ENCODE measurements around the gene ADGRB2. TPM values are rescaled to one million over a fixed set of nuclear protein-coding genes. Genes with fewer than 3 reads are reported as not detected.

The ADGRB2 gene
- total RNA-seq, 1 experiment from 2014 or later, result 15.6 TPM

DNA sequence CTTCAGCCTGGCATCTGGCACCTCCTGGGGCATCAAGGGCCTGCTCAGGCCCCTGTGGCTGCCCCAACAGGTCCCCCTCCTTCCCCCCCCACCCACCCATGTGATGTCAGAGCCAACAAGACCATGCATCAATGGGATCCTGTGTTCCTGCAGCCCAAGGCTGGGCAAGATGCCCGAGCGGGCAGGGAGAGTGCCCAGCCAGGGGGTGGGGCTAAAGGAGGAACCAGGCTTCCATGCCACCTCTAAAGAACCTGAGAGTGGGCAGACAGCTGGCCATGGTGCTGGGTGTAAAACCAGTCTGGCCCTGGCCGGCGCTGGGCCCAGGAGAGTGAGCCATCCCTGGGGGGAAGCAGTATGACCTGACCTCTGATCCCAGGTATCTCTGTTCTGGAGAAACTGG lies 67.9 kb downstream of the ADGRB2 start:
- Histone ChIP-seq H3K4me1 (replicated peaks; ENCODE audit: insufficient read depth) (peaks cover 29% of the 10 kb centered on the region), H3K79me2 (ENCODE audit: low read depth) (no peaks in the 10 kb centered on the region), H3K27ac (no peak overlapping the region), H4K20me1 (ENCODE audit: insufficient read depth) (no peaks in the 10 kb centered on the region), H2AFZ (no peak overlapping the region), H3K4me3 (no peak overlapping the region), H3K27me3 (ENCODE audit: insufficient read depth, low read depth) (no peaks in the 10 kb centered on the region), H3K4me2 (no peak overlapping the region), H3K9me2 (ENCODE audit: insufficient read depth) (no peaks in the 10 kb centered on the region), H3F3A (ENCODE audit: insufficient read depth, low read depth) (peaks cover 26% of the 10 kb centered on the region), H3K36me3 (ENCODE audit: low read depth) (no peaks in the 10 kb centered on the region), H3K9me3 (ENCODE audit: insufficient read depth, low read depth) (no peaks in the 10 kb centered on the region)
- DNase-seq, result no peak
- no TSS peak for BruUV-seq (replicated peaks)
- no peak for TF ChIP-seq EZH2 (IDR thresholded peaks at IDR 0.05; ENCODE audit: low read depth)
- TF ChIP-seq, protein P1, sequence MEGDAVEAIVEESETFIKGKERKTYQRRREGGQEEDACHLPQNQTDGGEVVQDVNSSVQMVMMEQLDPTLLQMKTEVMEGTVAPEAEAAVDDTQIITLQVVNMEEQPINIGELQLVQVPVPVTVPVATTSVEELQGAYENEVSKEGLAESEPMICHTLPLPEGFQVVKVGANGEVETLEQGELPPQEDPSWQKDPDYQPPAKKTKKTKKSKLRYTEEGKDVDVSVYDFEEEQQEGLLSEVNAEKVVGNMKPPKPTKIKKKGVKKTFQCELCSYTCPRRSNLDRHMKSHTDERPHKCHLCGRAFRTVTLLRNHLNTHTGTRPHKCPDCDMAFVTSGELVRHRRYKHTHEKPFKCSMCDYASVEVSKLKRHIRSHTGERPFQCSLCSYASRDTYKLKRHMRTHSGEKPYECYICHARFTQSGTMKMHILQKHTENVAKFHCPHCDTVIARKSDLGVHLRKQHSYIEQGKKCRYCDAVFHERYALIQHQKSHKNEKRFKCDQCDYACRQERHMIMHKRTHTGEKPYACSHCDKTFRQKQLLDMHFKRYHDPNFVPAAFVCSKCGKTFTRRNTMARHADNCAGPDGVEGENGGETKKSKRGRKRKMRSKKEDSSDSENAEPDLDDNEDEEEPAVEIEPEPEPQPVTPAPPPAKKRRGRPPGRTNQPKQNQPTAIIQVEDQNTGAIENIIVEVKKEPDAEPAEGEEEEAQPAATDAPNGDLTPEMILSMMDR (conservative IDR thresholded peaks at IDR 0.05), result no peak
- intact Hi-C loops (cut with micrococcal nuclease; ENCODE audit: unreplicated experiment), result no loop called here
- ChIA-PET POLR2A (ENCODE audit: unreplicated experiment) (no interaction called here), CTCF (no interaction called here)

DNA sequence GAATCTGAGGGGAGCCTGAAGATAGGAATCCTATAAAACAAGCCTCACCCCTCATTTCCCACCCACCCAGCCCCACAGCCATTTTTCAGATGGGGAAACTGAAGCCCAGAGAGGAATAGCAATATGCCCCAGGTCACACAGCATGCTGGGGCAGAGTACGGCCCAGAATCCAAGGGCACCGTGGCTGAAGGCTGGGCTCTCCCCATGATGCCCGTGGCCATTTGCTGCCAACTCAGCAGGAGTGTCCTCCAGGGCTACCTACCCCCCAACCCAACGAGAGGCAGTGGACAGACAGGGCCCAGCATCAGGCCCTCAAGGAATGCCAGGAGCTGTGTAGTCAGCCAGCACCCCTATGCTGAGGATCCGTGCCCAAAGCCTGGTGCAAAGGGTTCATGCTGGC lies 68.8 kb downstream of the ADGRB2 start:
- H4K20me1 ChIP-seq (ENCODE audit: insufficient read depth), result no peaks in the 10 kb centered on the region
- no peak overlapping the region for H3K4me2 ChIP-seq
- H3K27me3 ChIP-seq (ENCODE audit: insufficient read depth, low read depth), result no peaks in the 10 kb centered on the region
- no peak overlapping the region for H3K27ac ChIP-seq
- DNase-seq, result no peak
- no peaks in the 10 kb centered on the region for H3K36me3 ChIP-seq (ENCODE audit: low read depth)
- intact Hi-C loops (cut with micrococcal nuclease; ENCODE audit: unreplicated experiment), result no loop called here
- peaks cover 29% of the 10 kb centered on the region for H3K4me1 ChIP-seq (replicated peaks; ENCODE audit: insufficient read depth)
- no peaks in the 10 kb centered on the region for H3K9me3 ChIP-seq (ENCODE audit: insufficient read depth, low read depth)
- H3K79me2 ChIP-seq (ENCODE audit: low read depth), result no peaks in the 10 kb centered on the region
- no TSS peak for BruUV-seq (replicated peaks)
- ChIA-PET CTCF (interaction anchor here (0.7 kb wide), 1 partner anchor 21 kb away, joined by 5 read pairs; no protein-coding TSS in a partner anchor), POLR2A (ENCODE audit: unreplicated experiment) (no interaction called here)
- no peak for TF ChIP-seq EZH2 (IDR thresholded peaks at IDR 0.05; ENCODE audit: low read depth)
- TF ChIP-seq, protein P1 (conservative IDR thresholded peaks at IDR 0.05), result no peak
- no peak overlapping the region for H3K4me3 ChIP-seq
- no peaks in the 10 kb centered on the region for H3K9me2 ChIP-seq (ENCODE audit: insufficient read depth)
- H3F3A ChIP-seq (ENCODE audit: insufficient read depth, low read depth), result peaks cover 20% of the 10 kb centered on the region; the same call in 1 of the 2 replicates
- H2AFZ ChIP-seq, result no peak overlapping the region

DNA sequence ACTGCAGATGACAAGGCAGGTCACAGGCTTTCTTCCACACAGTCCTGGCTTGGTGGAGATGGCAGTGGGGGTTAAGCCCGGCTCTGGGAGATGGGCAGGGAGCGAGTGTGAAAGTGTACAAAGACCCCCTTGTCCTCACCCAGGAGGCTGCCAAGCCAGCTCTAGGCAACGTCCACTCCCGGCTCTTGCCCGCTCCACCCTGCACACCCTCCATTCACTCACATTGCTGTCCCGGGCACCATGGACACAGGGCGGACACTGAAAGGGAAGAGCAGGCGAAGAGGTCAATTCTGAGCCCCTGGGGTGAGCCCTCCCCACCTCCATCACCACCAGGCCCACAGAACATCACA lies 69.2 kb downstream of the ADGRB2 start:
- ChIA-PET POLR2A (ENCODE audit: unreplicated experiment) (no interaction called here), CTCF (interaction anchor here (0.7 kb wide), 1 partner anchor 20 kb away, joined by 5 read pairs; no protein-coding TSS in a partner anchor)
- no peak for DNase-seq
- Histone ChIP-seq H2AFZ (no peak overlapping the region), H3K9me3 (ENCODE audit: insufficient read depth, low read depth) (no peaks in the 10 kb centered on the region), H3K27me3 (ENCODE audit: insufficient read depth, low read depth) (no peaks in the 10 kb centered on the region), H3K4me1 (replicated peaks; ENCODE audit: insufficient read depth) (peaks cover 29% of the 10 kb centered on the region), H4K20me1 (ENCODE audit: insufficient read depth) (no peaks in the 10 kb centered on the region), H3K36me3 (ENCODE audit: low read depth) (no peaks in the 10 kb centered on the region), H3K4me3 (no peak overlapping the region), H3K27ac (no peak overlapping the region), H3K9me2 (ENCODE audit: insufficient read depth) (no peaks in the 10 kb centered on the region), H3K4me2 (no peak overlapping the region), H3F3A (ENCODE audit: insufficient read depth, low read depth) (peaks cover 20% of the 10 kb centered on the region; the same call in 1 of the 2 replicates), H3K79me2 (ENCODE audit: low read depth) (no peaks in the 10 kb centered on the region)
- BruUV-seq (replicated peaks), result no TSS peak
- TF ChIP-seq EZH2 (IDR thresholded peaks at IDR 0.05; ENCODE audit: low read depth), result no peak
- TF ChIP-seq, protein P1 (conservative IDR thresholded peaks at IDR 0.05), result no peak
- intact Hi-C loops (cut with micrococcal nuclease; ENCODE audit: unreplicated experiment), result no loop called here
